Adrenal gland (tissue), 12 donors: ENCODE measurements around the gene CENPF. TPM values are rescaled to one million over a fixed set of nuclear protein-coding genes. Genes with fewer than 3 reads are reported as not detected.
A peak's percentile ranks its signal among the peaks of the same experiment; 100 is the strongest.

Source experiments
- DNase-seq, 7 donors: peaks; one replicate each; pipeline ENCODE4 v3.0.0-alpha.2; 2019 to 2020
- H3K27ac ChIP-seq, 5 donors: fragments of 200-600 bp; sonication (generic) in 4 of 5; 1 replicate in 3 of 5; 2 replicates in 2 of 5; pipeline versions ENCODE4 v1.5.1 to v1.8.0; 2016 to 2020; ENCODE audit warnings: mild to moderate bottlenecking in 1 of 5
- H3K27me3 ChIP-seq: fragments of 200-600 bp; 2 replicates; pipeline ENCODE4 v1.8.0; 2021
- H3K36me3 ChIP-seq, 2 donors: fragments of 200-600 bp; replicated peaks in 1 of 2; 1 replicate in 1 of 2; 2 replicates in 1 of 2; pipeline versions ENCODE4 v1.5.1 to v1.8.0; 2018 to 2022
- H3K4me1 ChIP-seq, 2 donors: fragments of 200-600 bp; replicated peaks in 1 of 2; 1 replicate in 1 of 2; 2 replicates in 1 of 2; pipeline versions ENCODE4 v1.5.1 to v1.8.0; 2018 to 2021
- H3K4me3 ChIP-seq, 4 donors: fragments of 200-600 bp; sonication (generic) in 3 of 4; one replicate each; pipeline ENCODE4 v1.5.1; 2016 to 2018
- H3K9me3 ChIP-seq, 3 donors: fragments of 200-600 bp; sonication (generic) in 1 of 3; replicated peaks in 1 of 3; 1 replicate in 2 of 3; 2 replicates in 1 of 3; pipeline versions ENCODE4 v1.5.1 to v1.8.0; 2016 to 2021
- POLR2A ChIP-seq, 2 donors: fragments of 450-650 bp; IDR thresholded peaks; one replicate each; pipeline ENCODE4 v1.6.1; 2017; ENCODE audit warnings: antibody characterized with exemption in 2 of 2, mild to moderate bottlenecking in 2 of 2, moderate library complexity in 1 of 2
- WGBS, 4 donors: extraction: QIAGEN DNeasy Blood & Tissue Kit in 2 of 4; methylation state at CpG; one replicate each; pipeline versions ENCODE4 v1.1.5 to v1.1.7; 2013 to 2017; 5-methylcytosine and 5-hydroxymethylcytosine counted together
- intact Hi-C, 2 donors: fragments of 100-400 bp; cut with DNase I; formaldehyde crosslinking; loops; one replicate each; pipeline versions ENCODE4 v1.14.1 to v1.15.0; 2022 to 2023
- polyA plus RNA-seq, 3 donors: library from polyadenylated mRNA; stranded (reverse); fragments of 200-250 nt in 2 of 3; fragments of 350-450 nt in 1 of 3; fragmentation: Illumina TruSeq in 1 of 3; extraction: RNeasy Lipid Tissue Mini Kit (QIAGEN cat#74804) in 1 of 3; gene quantifications; one replicate each; pipeline ENCODE4 v1.2.3, GENCODE V29; 2013 to 2014
- total RNA-seq, 9 donors: library from RNA; depleted of rRNA in 4 of 9; stranded (reverse); fragments of >200 nt in 4 of 9; fragments of 120-200 nt in 1 of 9; fragmentation: NEBNext Ultra II Directional in 1 of 9; extraction: Animal tissue kit (Norgen Biotek cat#: 25700) in 1 of 9; gene quantifications; one replicate each; pipeline versions ENCODE4 v1.1.0 to v1.2.4, GENCODE V29; 2013 to 2023
- TF ChIP-seq, protein P1 (sequence below), 6 experiments: fragments of 450-650 bp in 4 of 6; fragments of 200-600 bp in 2 of 6; sonication (generic) in 1 of 6; IDR thresholded peaks; 1 replicate in 5 of 6; 2 replicates in 1 of 6; pipeline versions ENCODE4 v1.5.1 to v1.8.0; 2016 to 2021; ENCODE audit warnings: antibody characterized with exemption in 6 of 6, mild to moderate bottlenecking in 2 of 6, moderate library complexity in 1 of 6
- donor health status: healthy with polysubstance abuse.
- donor health status: Bipolar disorder and iron deficiency.
- donor health status: DM: yes; HTN: yes; CAD: no.
- donor health status: DM: no; HTN: no; CAD: no.
- donor health status: DM: no; HTN: no; CAD: no.
- donor health status: DM: yes; HTN: yes; CAD: no.

The CENPF gene
- total and polyA plus RNA-seq, 12 donors = 0.48 to 36.2 (median 2.9) TPM

DNA sequence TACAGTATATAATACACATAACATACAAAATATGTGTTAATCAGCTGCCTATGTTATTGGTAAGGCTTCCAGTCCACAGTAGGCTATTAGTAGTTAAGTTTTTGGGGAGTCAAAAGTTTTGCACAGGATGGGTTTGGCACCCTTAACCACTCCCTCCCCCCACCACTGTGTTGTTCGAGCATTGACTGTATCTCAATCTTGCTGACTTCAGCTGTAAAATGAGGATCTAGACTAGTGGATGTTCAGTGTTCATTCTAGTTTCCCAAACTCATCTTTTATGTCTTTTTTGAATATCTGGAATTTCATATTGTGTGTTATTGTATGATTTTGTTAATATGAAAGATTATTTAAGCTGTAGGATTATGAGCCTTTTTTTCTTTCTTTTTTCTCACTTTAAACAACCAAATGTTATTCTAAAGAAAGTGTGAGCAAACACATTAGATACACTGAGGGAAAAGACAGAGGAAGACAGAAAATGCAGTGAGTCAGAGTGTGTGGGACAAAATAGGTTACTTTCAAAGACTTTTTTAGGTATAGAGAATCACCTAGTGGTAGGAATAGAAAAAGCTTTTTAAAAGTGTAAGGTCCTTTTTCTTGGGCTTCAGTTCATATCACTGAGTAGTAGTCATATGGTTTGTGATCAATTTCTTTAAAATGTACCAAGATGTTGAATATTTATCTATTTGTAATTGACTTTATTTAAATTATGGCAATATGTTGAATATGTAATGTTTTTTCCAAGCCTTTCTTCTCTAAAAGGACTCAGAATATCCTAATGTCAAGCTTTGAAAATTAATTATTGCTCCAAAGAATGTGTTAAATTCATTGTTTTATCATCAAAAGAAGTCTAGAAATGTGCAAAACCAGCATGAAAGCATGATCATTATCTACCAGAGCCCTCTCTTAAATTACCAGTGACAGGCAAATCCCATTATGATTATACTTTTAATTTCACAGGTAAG, 17.9 kb upstream of the CENPF start:
- intact Hi-C loops = loop anchor here (5.0 kb wide), 1 partner anchor 253 kb away; no protein-coding TSS in a partner anchor
- no peak overlapping the region for H3K27ac ChIP-seq
- H3K27me3 ChIP-seq = no peaks in the 10 kb centered on the region
- H3K9me3 ChIP-seq = no peaks in the 10 kb centered on the region
- H3K4me3 ChIP-seq = no peak overlapping the region
- no peak for TF ChIP-seq POLR2A (IDR thresholded peaks at IDR 0.05)
- TF ChIP-seq, protein P1, sequence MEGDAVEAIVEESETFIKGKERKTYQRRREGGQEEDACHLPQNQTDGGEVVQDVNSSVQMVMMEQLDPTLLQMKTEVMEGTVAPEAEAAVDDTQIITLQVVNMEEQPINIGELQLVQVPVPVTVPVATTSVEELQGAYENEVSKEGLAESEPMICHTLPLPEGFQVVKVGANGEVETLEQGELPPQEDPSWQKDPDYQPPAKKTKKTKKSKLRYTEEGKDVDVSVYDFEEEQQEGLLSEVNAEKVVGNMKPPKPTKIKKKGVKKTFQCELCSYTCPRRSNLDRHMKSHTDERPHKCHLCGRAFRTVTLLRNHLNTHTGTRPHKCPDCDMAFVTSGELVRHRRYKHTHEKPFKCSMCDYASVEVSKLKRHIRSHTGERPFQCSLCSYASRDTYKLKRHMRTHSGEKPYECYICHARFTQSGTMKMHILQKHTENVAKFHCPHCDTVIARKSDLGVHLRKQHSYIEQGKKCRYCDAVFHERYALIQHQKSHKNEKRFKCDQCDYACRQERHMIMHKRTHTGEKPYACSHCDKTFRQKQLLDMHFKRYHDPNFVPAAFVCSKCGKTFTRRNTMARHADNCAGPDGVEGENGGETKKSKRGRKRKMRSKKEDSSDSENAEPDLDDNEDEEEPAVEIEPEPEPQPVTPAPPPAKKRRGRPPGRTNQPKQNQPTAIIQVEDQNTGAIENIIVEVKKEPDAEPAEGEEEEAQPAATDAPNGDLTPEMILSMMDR (IDR thresholded peaks at IDR 0.05) = peak; percentile 61 to 95 (median 79)
- H3K4me1 ChIP-seq = no peaks in the 10 kb centered on the region
- WGBS, 4 donors = 19 to 42% (median 33%) methylated on average over 1 of the region's 1 CpG
- no peaks in the 10 kb centered on the region for H3K36me3 ChIP-seq
- DNase-seq = no peak

DNA sequence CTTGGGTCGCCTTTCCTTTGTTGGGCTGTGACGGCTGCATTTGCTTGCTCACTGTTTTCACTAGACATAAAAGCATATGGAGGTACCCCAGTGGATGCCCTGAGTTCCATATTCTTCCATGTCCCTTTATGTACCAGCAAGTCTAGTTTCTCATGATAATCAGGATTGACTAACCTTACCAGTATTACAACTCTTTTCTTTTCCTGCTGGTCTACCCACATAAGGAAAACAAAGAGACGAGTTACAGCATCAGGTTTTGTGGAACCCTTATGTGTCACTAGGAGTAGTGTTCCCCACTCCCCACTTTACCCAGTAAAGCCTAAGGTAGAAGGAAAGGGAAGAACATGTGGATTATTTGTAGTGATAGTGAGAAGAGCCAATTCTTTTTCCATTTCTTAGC, 16.4 kb upstream of the CENPF start:
- TF ChIP-seq, protein P1 (IDR thresholded peaks at IDR 0.05) = no peak
- no peak for TF ChIP-seq POLR2A (IDR thresholded peaks at IDR 0.05)
- no peak for DNase-seq
- WGBS, 4 donors = 83 to 94% (median 90%) methylated on average over 3 of the region's 3 CpGs
- no peak overlapping the region for H3K4me3 ChIP-seq
- no peak overlapping the region for H3K27ac ChIP-seq
- no peaks in the 10 kb centered on the region for H3K36me3 ChIP-seq
- H3K27me3 ChIP-seq = no peaks in the 10 kb centered on the region
- intact Hi-C loops = loop anchor here (5.0 kb wide), 1 partner anchor 254 kb away; no protein-coding TSS in a partner anchor
- H3K9me3 ChIP-seq = no peaks in the 10 kb centered on the region
- no peaks in the 10 kb centered on the region for H3K4me1 ChIP-seq

DNA sequence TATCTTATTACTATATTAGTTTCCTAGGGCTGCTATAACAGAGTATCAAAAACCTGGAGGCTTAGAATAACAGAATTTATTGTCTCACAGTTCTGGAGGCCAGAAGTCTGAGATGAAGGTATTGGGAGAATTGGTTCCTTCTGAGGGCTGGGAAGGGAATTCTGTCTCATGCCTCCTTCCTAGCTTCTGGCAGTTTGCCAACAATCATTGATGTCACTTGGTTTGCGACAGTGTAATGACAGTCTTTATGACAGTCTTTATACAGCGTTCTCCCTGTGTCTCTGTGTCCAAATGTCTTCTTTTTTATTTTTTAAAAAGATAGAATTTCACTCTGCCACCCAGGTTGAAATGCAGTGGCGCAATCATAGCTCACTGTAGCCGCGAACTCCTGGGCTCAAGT, 15.8 kb upstream of the CENPF start:
- intact Hi-C loops = loop anchor here (5.0 kb wide), 1 partner anchor 255 kb away; no protein-coding TSS in a partner anchor
- no peak for TF ChIP-seq POLR2A (IDR thresholded peaks at IDR 0.05)
- TF ChIP-seq, protein P1 (IDR thresholded peaks at IDR 0.05) = no peak
- Histone ChIP-seq H3K27ac (no peak overlapping the region), H3K27me3 (no peaks in the 10 kb centered on the region), H3K36me3 (no peaks in the 10 kb centered on the region), H3K4me1 (no peaks in the 10 kb centered on the region), H3K4me3 (no peak overlapping the region), H3K9me3 (no peaks in the 10 kb centered on the region)
- WGBS, 4 donors = 71 to 86% (median 82%) methylated on average over 5 of the region's 5 CpGs
- DNase-seq = no peak

DNA sequence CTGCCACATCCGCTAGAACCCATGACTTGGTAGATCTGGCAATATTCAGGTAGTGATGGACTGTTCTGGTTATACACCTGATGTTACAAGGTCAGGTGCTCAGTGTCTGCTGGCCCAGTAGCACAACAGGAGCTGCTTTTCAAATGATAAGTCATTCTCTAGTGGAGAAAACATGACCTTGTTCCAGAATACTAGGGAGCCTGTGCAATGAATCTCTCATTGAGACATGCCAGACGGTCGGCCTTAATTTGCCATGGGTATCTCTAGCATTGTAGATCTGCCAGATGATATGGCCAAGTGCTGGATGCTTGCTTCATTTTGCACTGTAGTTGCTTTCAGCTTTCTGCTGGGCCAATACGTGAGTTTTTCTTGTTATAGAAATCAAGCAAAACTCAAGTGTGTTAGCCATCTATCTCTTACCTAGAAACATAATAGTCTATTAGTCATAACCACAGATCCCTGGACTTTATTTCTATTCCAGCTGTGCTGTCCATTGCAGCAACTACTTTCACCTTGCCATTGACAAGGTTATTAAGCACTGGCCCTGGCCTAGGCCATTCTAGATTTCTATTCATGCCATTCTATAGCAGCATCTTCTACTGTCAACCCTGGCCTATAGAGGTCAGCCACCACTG, 13.9 kb upstream of the CENPF start:
- Histone ChIP-seq H3K36me3 (no peaks in the 10 kb centered on the region), H3K27ac (peak overlapping the region in 1 of 5 donors; percentile 5), H3K4me3 (no peak overlapping the region), H3K9me3 (no peaks in the 10 kb centered on the region), H3K27me3 (no peaks in the 10 kb centered on the region), H3K4me1 (no peaks in the 10 kb centered on the region)
- intact Hi-C loops = loop anchor here (5.0 kb wide), 1 partner anchor 257 kb away; no protein-coding TSS in a partner anchor
- TF ChIP-seq, protein P1 (IDR thresholded peaks at IDR 0.05) = no peak
- TF ChIP-seq POLR2A (IDR thresholded peaks at IDR 0.05) = no peak
- 56 to 74% (median 64%) methylated on average over 4 of the region's 4 CpGs for WGBS, 4 donors
- peak in 6 of 7 donors; percentile 33 to 73 (median 54) for DNase-seq
